Glomerular endothelial cell (primary cell): ENCODE data around the gene ERMARD. TPM values are rescaled to one million over a fixed set of nuclear protein-coding genes. Genes with fewer than 3 reads are reported as not detected.

Experiments
- DNase-seq: peaks from one replicate; pipeline ENCODE4 v3.0.0-alpha.2; 2011; ENCODE audit warnings: low read depth, low spot score; ENCODE audit errors: extremely low read depth
- total RNA-seq: library from RNA; depleted of rRNA; stranded (reverse); fragments of >200 nt; gene quantifications from 2 replicates; pipeline ENCODE4 v1.2.3, GENCODE V29; 2015

ERMARD gene
- total RNA-seq, 1 donor from 2014 or later, result 14.1 TPM

DNA sequence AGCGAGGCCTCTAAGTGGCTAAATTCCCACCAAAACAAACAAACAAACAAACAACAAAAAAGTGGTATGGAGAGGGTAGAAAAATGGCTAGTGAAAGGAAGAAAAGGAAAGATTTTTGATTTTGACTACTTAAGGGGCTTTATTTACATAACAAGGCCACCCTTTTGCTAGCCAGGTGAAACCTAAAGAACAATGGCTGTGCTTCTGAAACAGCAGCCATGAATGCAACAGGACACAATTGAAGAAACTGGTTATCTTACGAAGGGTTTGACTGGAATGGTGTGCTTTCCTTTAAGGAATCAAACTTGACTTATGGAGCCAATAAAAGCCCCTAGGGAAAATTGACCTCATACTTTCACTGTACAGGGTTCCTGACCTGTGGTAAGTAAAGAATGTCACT is 68.9 kb downstream of the ERMARD start:
- no peak for DNase-seq

DNA sequence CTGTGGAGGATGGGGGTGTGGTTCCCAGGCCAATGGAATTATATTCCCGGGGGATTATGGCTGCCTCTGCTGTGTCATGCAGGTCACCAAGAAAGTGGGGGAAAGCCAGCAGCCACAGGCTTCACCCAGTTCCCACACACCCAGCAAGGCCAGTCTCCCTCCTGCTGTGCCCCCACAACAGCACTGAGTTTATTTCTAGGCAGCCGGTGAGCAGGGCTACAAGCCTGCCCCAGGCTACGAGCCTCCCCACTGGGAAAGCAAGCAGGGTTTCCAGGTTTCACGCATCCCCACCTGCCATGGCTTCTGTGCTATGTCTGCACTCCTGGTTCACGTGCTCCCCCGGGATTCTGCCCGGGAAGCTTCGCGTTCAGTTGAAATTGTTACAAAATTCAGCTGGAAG is 72.6 kb downstream of the ERMARD start:
- no peak for DNase-seq

DNA sequence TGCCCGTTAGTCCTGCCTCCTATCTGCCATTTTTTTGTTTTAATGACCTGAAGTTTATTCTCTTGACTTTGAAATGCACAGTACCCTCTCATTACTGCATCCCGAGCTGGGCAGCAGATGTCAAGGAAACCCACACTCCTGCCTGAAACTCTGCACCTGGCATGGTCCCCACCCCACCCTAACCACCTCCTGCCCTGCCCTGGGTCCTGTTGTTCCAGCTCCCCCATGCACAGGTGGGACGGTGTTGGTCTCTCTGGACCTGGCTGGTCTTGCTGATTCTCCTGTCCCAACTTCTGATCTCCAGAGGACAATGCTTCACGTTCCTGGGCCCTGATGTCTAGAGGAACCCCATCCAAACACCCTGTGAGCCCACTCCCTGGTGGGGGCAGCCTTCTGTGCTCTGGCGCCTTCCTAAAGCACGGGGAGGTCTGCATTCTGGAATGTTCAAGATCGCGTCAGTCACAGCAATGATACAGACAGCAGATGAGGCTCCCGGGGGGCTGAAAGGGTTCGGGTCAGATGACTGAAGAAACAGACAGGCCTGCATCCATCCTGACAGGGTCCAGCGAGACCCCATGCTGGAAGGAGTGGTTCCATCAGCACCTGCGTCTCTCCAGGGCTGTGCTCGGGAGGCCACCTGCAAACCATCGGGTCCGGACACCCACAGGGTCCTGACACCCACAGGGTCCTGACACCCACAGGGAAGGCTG is 73.6 kb downstream of the ERMARD start:
- DNase-seq, result no peak

DNA sequence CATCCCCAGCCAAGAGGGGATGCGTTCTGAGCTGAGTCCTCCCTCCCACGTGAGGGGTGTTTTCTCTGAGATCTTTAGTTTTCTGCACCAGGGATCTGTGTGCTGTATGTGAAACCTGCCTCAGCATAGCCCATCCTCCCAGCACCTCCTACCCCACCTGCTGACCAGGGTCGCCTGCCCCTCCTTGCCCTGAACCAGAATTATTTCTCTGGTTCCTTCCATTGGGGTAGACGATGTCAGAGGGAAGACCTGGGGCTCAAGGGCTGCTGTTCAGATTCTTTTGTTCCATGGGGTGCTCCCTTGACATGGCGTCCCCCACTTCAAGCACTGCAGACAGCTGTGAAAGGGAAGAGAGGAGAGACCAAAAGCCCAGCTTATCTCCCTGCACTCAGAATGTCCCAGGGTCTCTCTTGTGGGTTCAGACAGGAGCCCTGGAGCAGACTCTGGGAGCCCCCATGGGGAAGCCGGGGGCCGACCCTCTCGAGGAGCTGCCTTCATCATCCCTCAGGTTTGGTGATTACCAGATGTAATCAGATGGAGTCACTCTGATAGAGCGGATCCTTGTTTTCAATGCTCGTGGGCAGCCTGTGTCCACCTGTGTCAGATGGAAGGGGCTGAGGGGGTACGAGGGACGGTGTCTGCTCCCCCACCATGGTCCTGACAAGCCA is 74.3 kb downstream of the ERMARD start:
- no peak for DNase-seq

DNA sequence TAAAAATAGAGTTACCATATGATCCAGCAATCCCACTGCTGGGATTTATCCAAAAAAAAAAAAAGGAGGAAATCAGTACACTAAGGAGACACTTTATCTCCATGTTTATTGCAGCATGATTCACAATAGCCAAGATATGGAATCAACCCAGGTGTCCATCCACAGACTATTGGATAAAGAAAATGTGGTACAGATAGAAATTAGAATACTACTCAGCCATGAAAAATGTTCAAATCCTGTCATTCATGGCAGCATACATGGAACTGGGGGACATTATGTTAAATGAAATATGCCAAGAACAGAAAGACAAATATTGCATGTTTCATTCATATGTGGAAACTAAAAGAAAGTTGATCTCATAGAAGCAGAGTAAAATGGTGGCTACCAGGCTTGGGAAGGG is 75.3 kb downstream of the ERMARD start:
- no peak for DNase-seq

DNA sequence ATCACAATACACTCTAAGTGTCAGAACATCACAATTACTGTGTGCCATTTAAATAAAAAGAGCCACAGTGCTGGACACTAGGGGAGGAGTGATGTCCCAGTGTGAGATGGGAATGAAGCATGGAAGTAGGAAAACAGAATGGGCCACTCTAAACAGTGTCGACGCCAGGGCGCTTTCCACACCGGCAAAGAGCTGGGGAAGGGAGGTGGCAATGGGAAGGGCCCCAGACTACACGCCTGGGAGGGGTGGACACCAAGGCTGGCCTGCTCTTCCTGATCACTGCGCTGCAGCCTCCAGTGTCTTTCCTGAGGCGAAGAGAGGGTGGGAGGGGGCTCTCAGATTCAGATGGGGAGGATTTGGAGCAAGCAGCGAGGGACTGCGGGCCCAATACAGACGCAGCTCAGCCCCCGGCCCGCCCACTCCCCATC is 75.9 kb downstream of the ERMARD start:
- DNase-seq, result no peak

DNA sequence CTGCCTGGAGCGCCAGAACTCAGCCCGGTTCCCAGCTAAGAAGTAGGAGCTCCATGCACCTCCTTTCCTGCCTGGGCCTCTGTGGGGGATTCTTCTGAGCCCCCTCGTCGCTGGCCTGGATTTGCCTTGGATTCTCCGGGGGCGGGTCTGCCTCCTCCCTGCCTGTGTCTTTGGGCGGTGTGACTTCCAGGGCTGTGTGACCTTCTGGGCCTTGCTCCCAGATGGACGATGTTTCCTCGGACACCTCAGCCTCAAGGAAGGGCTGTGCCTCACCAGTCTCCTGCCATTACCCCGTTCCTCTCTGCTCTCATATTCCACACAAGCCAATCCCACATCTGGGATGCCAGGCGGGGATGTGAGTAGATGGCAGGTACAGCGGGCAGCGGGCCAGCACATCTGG is 76.8 kb downstream of the ERMARD start:
- DNase-seq, result no peak

DNA sequence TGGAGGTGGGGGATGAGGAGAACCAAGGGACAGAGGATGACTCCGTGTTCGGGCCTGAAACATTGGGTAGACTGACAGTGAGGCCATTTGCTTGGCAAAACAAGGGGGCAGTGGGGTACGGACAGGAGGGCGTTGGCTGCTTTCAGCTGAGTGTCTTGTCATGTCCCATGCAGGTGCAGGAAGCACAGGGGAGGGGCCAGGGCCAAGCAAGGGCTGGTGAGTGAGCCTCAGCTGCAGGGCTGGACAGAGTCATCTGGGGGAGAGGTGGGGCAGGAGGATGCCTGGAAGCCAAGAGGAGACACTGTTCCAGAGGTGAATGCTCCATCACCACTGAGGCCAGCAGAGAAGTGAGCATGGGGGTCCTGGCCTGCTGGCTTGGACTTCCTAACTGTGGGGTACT is 78.4 kb downstream of the ERMARD start:
- DNase-seq, result no peak

DNA sequence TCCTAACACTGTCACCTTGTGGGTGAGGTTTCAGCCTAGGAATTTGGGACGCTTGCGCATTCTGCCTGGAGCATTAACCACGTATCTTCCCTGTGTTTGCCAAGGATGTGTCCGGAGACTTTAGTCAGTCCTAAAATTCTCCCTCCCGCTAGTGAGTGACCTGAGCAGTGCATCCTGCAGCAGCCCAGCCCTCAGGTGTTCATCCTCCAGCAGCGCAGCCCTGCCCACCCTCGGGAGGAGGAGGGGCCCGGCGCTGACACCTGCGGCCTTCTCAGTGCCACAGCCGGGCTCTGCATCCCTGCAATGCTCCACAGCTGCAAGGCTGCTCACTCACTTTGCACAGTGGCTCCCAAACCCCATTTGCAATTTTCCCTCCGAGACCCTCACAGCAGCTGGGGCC is 79.5 kb downstream of the ERMARD start:
- DNase-seq, result no peak

Other genes starting within 250 kb of the ERMARD start
- gene WDR27, start 49.6 kb upstream of the ERMARD start, total RNA-seq, result 24.0 and 70.6 TPM in 2 replicates
- gene C6orf120, start 49.5 kb upstream of the ERMARD start, total RNA-seq, result 33.2 and 41.0 TPM in 2 replicates
- 39.5 and 70.3 TPM in 2 replicates for gene PHF10, start 27.1 kb upstream of the ERMARD start, total RNA-seq
- gene DYNLT2, start 50 bp upstream of the ERMARD start, total RNA-seq, result 0.48 and 1.1 TPM in 2 replicates